Activated CD4-positive, alpha-beta T cell treated with anti-CD3 and anti-CD28 coated beads, Interleukin-2, amount 50 U/mL, for 4 hours (primary cell): ENCODE results near the gene NRP1.
A peak's percentile ranks its signal among the peaks of the same experiment; 100 is the strongest.

Experiments used
- DNase-seq, 2 experiments: peaks; one replicate each; pipeline ENCODE4 v3.0.0-alpha.2; 2020

Gene NRP1

GRCh38 chr10:33347211-33347610, 12.7 kb upstream of the NRP1 start:
- DNase-seq = no peak

GRCh38 chr10:33345236-33345635, 10.8 kb upstream of the NRP1 start:
- DNase-seq = no peak

- DNase-seq = no peak
Measured at GRCh38 chr10:33344676-33345075, 10.2 kb upstream of the NRP1 start.

- DNase-seq = no peak
Measured at GRCh38 chr10:33341637-33342036, 7.2 kb upstream of the NRP1 start.

- DNase-seq = no peak
Measured at GRCh38 chr10:33337326-33337957, 3.0 kb upstream of the NRP1 start.

GRCh38 chr10:33336582-33337325, 2.3 kb upstream of the NRP1 start:
- DNase-seq = no peak

- no peak for DNase-seq
Measured at GRCh38 chr10:33335801-33336581, 1.5 kb upstream of the NRP1 start.

- no peak for DNase-seq
Measured at GRCh38 chr10:33335551-33335800, 1.0 kb upstream of the NRP1 start.

GRCh38 chr10:33334805-33335550, 511 bp upstream of the NRP1 start:
- DNase-seq = no peak

- peak in 1 of 2 experiments; percentile 18 for DNase-seq
Measured at GRCh38 chr10:33333260-33334101, 986 bp downstream of the NRP1 start.

GRCh38 chr10:33332183-33333065, 2.0 kb downstream of the NRP1 start:
- no peak for DNase-seq

GRCh38 chr10:33331379-33331694, 3.1 kb downstream of the NRP1 start:
- no peak for DNase-seq

GRCh38 chr10:33330543-33331378, 3.7 kb downstream of the NRP1 start:
- peak; percentile 79 for DNase-seq

GRCh38 chr10:33329178-33329577, 5.3 kb downstream of the NRP1 start:
- DNase-seq = no peak

GRCh38 chr10:33328253-33328652, 6.2 kb downstream of the NRP1 start:
- DNase-seq = no peak

GRCh38 chr10:33327751-33328150, 6.7 kb downstream of the NRP1 start:
- DNase-seq = no peak

- DNase-seq = no peak
Measured at GRCh38 chr10:33326933-33327332, 7.5 kb downstream of the NRP1 start.

- no peak for DNase-seq
Measured at GRCh38 chr10:33325929-33326328, 8.5 kb downstream of the NRP1 start.

GRCh38 chr10:33323721-33324120, 10.7 kb downstream of the NRP1 start:
- DNase-seq = no peak

GRCh38 chr10:33321516-33321915, 13.0 kb downstream of the NRP1 start:
- no peak for DNase-seq

- DNase-seq = no peak
Measured at GRCh38 chr10:33320288-33320687, 14.2 kb downstream of the NRP1 start.
